H1 (cell line): ENCODE data around the gene MYO18A. TPM values are rescaled to one million over a fixed set of nuclear protein-coding genes. Genes with fewer than 3 reads are reported as not detected.
A peak's percentile ranks its signal among the peaks of the same experiment; 100 is the strongest.

ENCODE experiments used
- ATF3 ChIP-seq: IDR thresholded peaks from 2 replicates; pipeline ENCODE4 v1.6.1; 2011; ENCODE audit warnings: low read depth, mild to moderate bottlenecking, low read length; ENCODE audit not compliant: insufficient read depth
- BCL11A ChIP-seq, 2 experiments: IDR thresholded peaks; one replicate each; pipeline ENCODE4 v1.6.1; 2011; ENCODE audit warnings: low read depth in 2 of 2, low read length in 2 of 2, mild to moderate bottlenecking in 2 of 2
- CBX8 ChIP-seq: fragments of 300-800, 300-1000 bp; sonication (generic); IDR thresholded peaks from 2 replicates; pipeline ENCODE4 v1.7.1; 2016; ENCODE audit warnings: low read depth, low read length, borderline replicate concordance
- EGR1 ChIP-seq: IDR thresholded peaks from 2 replicates; pipeline ENCODE4 v1.6.1; 2011; ENCODE audit warnings: low read depth, low read length, borderline replicate concordance
- FOSL1 ChIP-seq: IDR thresholded peaks from 2 replicates; pipeline ENCODE4 v1.6.1; 2011; ENCODE audit warnings: mild to moderate bottlenecking, low read depth, low read length, moderate library complexity; ENCODE audit not compliant: insufficient read depth
- HDAC2 ChIP-seq, 2 experiments: fragments of 300-600 bp in 1 of 2; sonication (generic) in 1 of 2; IDR thresholded peaks; 2 replicates each; pipeline ENCODE4 v1.6.1; 2011 to 2012; ENCODE audit warnings: low read depth in 2 of 2, low read length in 2 of 2, mild to moderate bottlenecking in 2 of 2, moderate library complexity in 2 of 2, borderline replicate concordance in 1 of 2, inconsistent platforms in 1 of 2
- KDM4A ChIP-seq: IDR thresholded peaks from one replicate; pipeline ENCODE4 v1.7.1; 2012; ENCODE audit warnings: low read depth, mild to moderate bottlenecking, moderate library complexity, low read length, inconsistent platforms; ENCODE audit not compliant: severe bottlenecking
- KDM5A ChIP-seq: fragments of 200-600 bp; IDR thresholded peaks from 2 replicates; pipeline ENCODE4 v1.7.1; 2012; ENCODE audit warnings: mild to moderate bottlenecking, low read length, inconsistent platforms, mixed read lengths
- POLR2AphosphoS5 ChIP-seq: IDR thresholded peaks from 2 replicates; pipeline ENCODE4 v1.6.1; 2011; ENCODE audit warnings: low read depth, low read length
- RAD21 ChIP-seq, 2 experiments: IDR thresholded peaks in 1 of 2; conservative IDR thresholded peaks in 1 of 2; 2 replicates each; pipeline ENCODE4 v1.6.1; 2011; ENCODE audit warnings: low read depth in 2 of 2, low read length in 2 of 2, improper control_type of control experiment in 1 of 2, inconsistent platforms in 1 of 2, mild to moderate bottlenecking in 1 of 2, moderate library complexity in 1 of 2
- RFX5 ChIP-seq: IDR thresholded peaks from 2 replicates; pipeline ENCODE4 v1.6.1; 2011; ENCODE audit warnings: low read depth, low read length, improper control_type of control experiment, borderline replicate concordance
- RNF2 ChIP-seq: fragments of 200-900, 300-1000 bp; sonication (generic); IDR thresholded peaks from 2 replicates; pipeline ENCODE4 v1.7.1; 2016; ENCODE audit warnings: borderline replicate concordance, low read depth, mild to moderate bottlenecking, antibody characterized with exemption, low read length; ENCODE audit not compliant: poor library complexity, severe bottlenecking; ENCODE audit errors: missing control alignments
- SIN3A ChIP-seq, 2 experiments: IDR thresholded peaks in 1 of 2; conservative IDR thresholded peaks in 1 of 2; 2 replicates each; pipeline ENCODE4 v1.6.1; 2011 to 2012; ENCODE audit warnings: low read length in 2 of 2, improper control_type of control experiment in 1 of 2, low read depth in 1 of 2, mild to moderate bottlenecking in 1 of 2
- SIRT6 ChIP-seq: IDR thresholded peaks from one replicate; pipeline ENCODE4 v1.7.1; 2012; ENCODE audit warnings: low read length, inconsistent platforms
- SP4 ChIP-seq: IDR thresholded peaks from 2 replicates; pipeline ENCODE4 v1.6.1; 2012; ENCODE audit warnings: low read length, inconsistent platforms
- TAF7 ChIP-seq: optimal IDR thresholded peaks from 2 replicates; pipeline ENCODE3; 2011; ENCODE audit warnings: low read depth, mild to moderate bottlenecking, inconsistent platforms, low read length, moderate library complexity, borderline replicate concordance
- TEAD4 ChIP-seq: IDR thresholded peaks from 2 replicates; pipeline ENCODE4 v1.6.1; 2012; ENCODE audit warnings: low read depth, low read length, inconsistent platforms, mixed read lengths
- polyA plus RNA-seq, 7 experiments: library from polyadenylated mRNA; depleted of rRNA in 3 of 7; stranded (reverse) in 5 of 7; unstranded in 2 of 7; fragments of >200 nt in 5 of 7; fragments of 200-250 nt in 2 of 7; gene quantifications; 1 replicate in 5 of 7; 2 replicates in 1 of 7; 4 replicates in 1 of 7; pipeline versions ENCODE4 v1.2.1 to v1.2.3, GENCODE V29; 2011 to 2013; ENCODE audit warnings: missing spikeins in 2 of 7, mixed read lengths in 2 of 7
- total RNA-seq: library from RNA; stranded (reverse); fragmentation: NEBNext Ultra II Directional; extraction: Animal tissue kit (Norgen Biotek cat#: 25700); gene quantifications from 2 replicates; pipeline ENCODE4 v1.2.1, GENCODE V29; 2021

Gene MYO18A
- total and polyA plus RNA-seq, 2 of the 8 experiments (the other 6 are each of a cell fraction or from before 2014, with no cell fraction given) = 7.6 to 43.8 TPM

GRCh38 chr17:29148790-29149430 is 31.3 kb downstream of the MYO18A start (continued):
- TF ChIP-seq TAF7 (peak; percentile 26), SIN3A (conservative IDR thresholded peaks at IDR 0.05 in 1 of 2, IDR thresholded peaks at IDR 0.05 in 1 of 2; ENCODE audit: low read depth in 1 of 2, low read length in 2 of 2) (peak in 1 of 2 experiments; percentile 56; a peak in 1 of 4 replicates), RAD21 (IDR thresholded peaks at IDR 0.05 in 1 of 2, conservative IDR thresholded peaks at IDR 0.05 in 1 of 2; ENCODE audit: low read depth in 2 of 2, low read length in 2 of 2) (peak; percentile 97 to 98), KDM4A (no peak), RFX5 (no peak), CBX8 (no peak), HDAC2 (IDR thresholded peaks at IDR 0.05; ENCODE audit: borderline replicate concordance in 1 of 2, low read depth in 2 of 2, low read length in 2 of 2) (0 out of 4 replicates have a peak, but pooled peaks of 1 of the 2 experiments have one; percentile 29), BCL11A (IDR thresholded peaks at IDR 0.05; ENCODE audit: low read depth in 2 of 2, low read length in 2 of 2) (no peak), POLR2AphosphoS5 (0 out of 2 replicates have a peak, but pooled peaks have one; percentile 48), KDM5A (no peak), TEAD4 (no peak), ATF3 (no peak), RNF2 (no peak), SIRT6 (no peak), FOSL1 (no peak), EGR1 (no peak), SP4 (no peak)
